Trophoblast cell (in vitro differentiated cells and primary cell): ENCODE results near the gene FAM13C.

Experiments
- DNase-seq, 2 donors: peaks; one replicate each; pipeline ENCODE4 v3.0.0-alpha.2; 2016
- H2AFZ ChIP-seq: 2 replicates; pipeline ENCODE4 v1.6.1; 2013; ENCODE audit warnings: low read length, moderate library complexity, mild to moderate bottlenecking; ENCODE audit not compliant: insufficient read depth, poor library complexity
- H2AK5ac ChIP-seq: 2 replicates; pipeline ENCODE4 v1.6.1; 2013; ENCODE audit warnings: mild to moderate bottlenecking, low read length
- H2BK120ac ChIP-seq: 2 replicates; pipeline ENCODE4 v1.6.1; 2013; ENCODE audit warnings: low read length, mild to moderate bottlenecking, moderate library complexity; ENCODE audit not compliant: insufficient read depth, poor library complexity
- H2BK12ac ChIP-seq: 2 replicates; pipeline ENCODE4 v1.6.1; 2013; ENCODE audit warnings: mild to moderate bottlenecking, low read length, moderate library complexity
- H2BK5ac ChIP-seq: 2 replicates; pipeline ENCODE4 v1.6.1; 2013; ENCODE audit warnings: low read length, low read depth, moderate library complexity, mild to moderate bottlenecking; ENCODE audit not compliant: poor library complexity
- H3K14ac ChIP-seq: 2 replicates; pipeline ENCODE4 v1.6.1; 2013; ENCODE audit warnings: mild to moderate bottlenecking, low read length
- H3K18ac ChIP-seq: 2 replicates; pipeline ENCODE4 v1.6.1; 2013; ENCODE audit warnings: mild to moderate bottlenecking, low read length
- H3K23ac ChIP-seq: 2 replicates; pipeline ENCODE4 v1.6.1; 2013; ENCODE audit warnings: low read length
- H3K27ac ChIP-seq: 2 replicates; pipeline ENCODE4 v1.5.1; 2013; ENCODE audit warnings: low read depth, mild to moderate bottlenecking, inconsistent platforms, low read length, moderate library complexity
- H3K27me3 ChIP-seq: 2 replicates; pipeline ENCODE4 v1.6.1; 2013; ENCODE audit warnings: inconsistent platforms, mild to moderate bottlenecking, low read length, moderate library complexity; ENCODE audit not compliant: insufficient read depth
- H3K36me3 ChIP-seq, 2 experiments: 1 replicate in 1 of 2; 2 replicates in 1 of 2; pipeline ENCODE4 v1.6.1; 2013; ENCODE audit warnings: low read length in 2 of 2, mild to moderate bottlenecking in 2 of 2, moderate library complexity in 1 of 2; ENCODE audit not compliant: insufficient read depth in 2 of 2, control insufficient read depth in 1 of 2
- H3K4ac ChIP-seq: 2 replicates; pipeline ENCODE4 v1.6.1; 2013; ENCODE audit warnings: low read depth, mild to moderate bottlenecking, low read length, moderate library complexity
- H3K4me1 ChIP-seq, 2 experiments: 1 replicate in 1 of 2; 2 replicates in 1 of 2; pipeline ENCODE4 v1.6.1; 2013; ENCODE audit warnings: low read length in 2 of 2, mild to moderate bottlenecking in 2 of 2, moderate library complexity in 1 of 2; ENCODE audit not compliant: insufficient read depth in 2 of 2, control insufficient read depth in 1 of 2
- H3K4me2 ChIP-seq: 2 replicates; pipeline ENCODE4 v1.6.1; 2013; ENCODE audit warnings: inconsistent platforms, mild to moderate bottlenecking, low read length, moderate library complexity
- H3K4me3 ChIP-seq: 2 replicates; pipeline ENCODE4 v1.5.1; 2013; ENCODE audit warnings: mild to moderate bottlenecking, low read depth, low read length, inconsistent platforms
- H3K79me1 ChIP-seq: one replicate; pipeline ENCODE4 v1.6.1; 2013; ENCODE audit warnings: low read length
- H3K79me2 ChIP-seq: 2 replicates; pipeline ENCODE4 v1.6.1; 2013; ENCODE audit warnings: low read length, mild to moderate bottlenecking; ENCODE audit not compliant: control insufficient read depth, insufficient read depth, poor library complexity
- H3K9ac ChIP-seq: 2 replicates; pipeline ENCODE4 v1.6.1; 2013; ENCODE audit warnings: mild to moderate bottlenecking, low read length
- H3K9me3 ChIP-seq: 2 replicates; pipeline ENCODE4 v1.6.1; 2013; ENCODE audit warnings: low read depth, mild to moderate bottlenecking, control low read depth, inconsistent platforms, low read length; ENCODE audit not compliant: insufficient read depth
- H4K12ac ChIP-seq: 2 replicates; pipeline ENCODE4 v1.6.1; 2013; ENCODE audit warnings: low read depth, mild to moderate bottlenecking, low read length, moderate library complexity
- H4K8ac ChIP-seq: 2 replicates; pipeline ENCODE4 v1.6.1; 2013; ENCODE audit warnings: low read depth, mild to moderate bottlenecking, low read length, moderate library complexity
- H4K91ac ChIP-seq: one replicate; pipeline ENCODE4 v1.6.1; 2013; ENCODE audit warnings: low read depth, mild to moderate bottlenecking, low read length, moderate library complexity
- WGBS: extraction: QIAGEN DNeasy Blood & Tissue Kit; methylation state at CpG from one replicate; pipeline ENCODE4 v1.1.7; 2013; ENCODE audit warnings: missing lambda C conversion rate; ENCODE audit not compliant: insufficient read length, insufficient coverage; ENCODE audit errors: extremely low coverage; 5-methylcytosine and 5-hydroxymethylcytosine counted together

FAM13C gene

GRCh38 chr10:59382831-59383295, 20.5 kb upstream of the FAM13C start:
- Histone ChIP-seq H3K79me1 (no peaks in the 10 kb centered on the region), H3K14ac (no peak overlapping the region), H3K4me2 (no peak overlapping the region), H3K23ac (no peak overlapping the region), H2BK5ac (no peak overlapping the region), H2AFZ (no peak overlapping the region), H4K8ac (no peak overlapping the region), H3K27me3 (no peaks in the 10 kb centered on the region), H2BK120ac (no peak overlapping the region), H3K4me1 (no peaks in the 10 kb centered on the region), H3K79me2 (no peaks in the 10 kb centered on the region), H2AK5ac (no peak overlapping the region), H3K18ac (no peak overlapping the region), H3K9ac (no peak overlapping the region), H4K91ac (no peak overlapping the region), H3K27ac (no peak overlapping the region), H2BK12ac (no peak overlapping the region), H3K4ac (no peak overlapping the region), H3K4me3 (no peak overlapping the region), H3K36me3 (no peaks in the 10 kb centered on the region), H4K12ac (no peak overlapping the region), H3K9me3 (no peaks in the 10 kb centered on the region)
- WGBS, result no CpG with 5 or more reads among the region's 3 CpGs
- DNase-seq, result no peak

GRCh38 chr10:59381687-59382086, 19.3 kb upstream of the FAM13C start:
- no CpG with 5 or more reads among the region's 1 CpG for WGBS
- Histone ChIP-seq H3K18ac (no peak overlapping the region), H3K4me3 (no peak overlapping the region), H4K8ac (no peak overlapping the region), H3K27ac (no peak overlapping the region), H4K12ac (no peak overlapping the region), H4K91ac (no peak overlapping the region), H2BK5ac (no peak overlapping the region), H2BK12ac (no peak overlapping the region), H3K27me3 (no peaks in the 10 kb centered on the region), H3K36me3 (no peaks in the 10 kb centered on the region), H2AFZ (no peak overlapping the region), H3K14ac (no peak overlapping the region), H3K4me2 (no peak overlapping the region), H3K9ac (no peak overlapping the region), H3K4me1 (no peaks in the 10 kb centered on the region), H3K4ac (no peak overlapping the region), H3K9me3 (no peaks in the 10 kb centered on the region), H2BK120ac (no peak overlapping the region), H3K79me1 (no peaks in the 10 kb centered on the region), H2AK5ac (no peak overlapping the region), H3K79me2 (no peaks in the 10 kb centered on the region), H3K23ac (no peak overlapping the region)
- DNase-seq, result no peak

- Histone ChIP-seq H3K14ac (no peak overlapping the region), H3K18ac (no peak overlapping the region), H4K12ac (no peak overlapping the region), H3K9ac (no peak overlapping the region), H2BK5ac (no peak overlapping the region), H3K4me3 (no peak overlapping the region), H4K8ac (no peak overlapping the region), H2AFZ (no peak overlapping the region), H3K36me3 (no peaks in the 10 kb centered on the region), H3K27me3 (no peaks in the 10 kb centered on the region), H3K23ac (no peak overlapping the region), H3K79me2 (no peaks in the 10 kb centered on the region), H4K91ac (no peak overlapping the region), H2BK12ac (no peak overlapping the region), H3K4ac (no peak overlapping the region), H3K4me1 (no peaks in the 10 kb centered on the region), H3K4me2 (no peak overlapping the region), H2AK5ac (no peak overlapping the region), H3K79me1 (no peaks in the 10 kb centered on the region), H3K27ac (no peak overlapping the region), H3K9me3 (no peaks in the 10 kb centered on the region), H2BK120ac (no peak overlapping the region)
- no CpG with 5 or more reads among the region's 3 CpGs for WGBS
- DNase-seq, result no peak
These were observed 14.5 kb upstream of the FAM13C start for GRCh38 chr10:59376846-59377245.

GRCh38 chr10:59375990-59376389, 13.6 kb upstream of the FAM13C start:
- Histone ChIP-seq H3K4me1 (no peaks in the 10 kb centered on the region), H3K14ac (no peak overlapping the region), H2BK12ac (no peak overlapping the region), H3K23ac (no peak overlapping the region), H3K9ac (no peak overlapping the region), H3K4ac (no peak overlapping the region), H3K79me1 (no peaks in the 10 kb centered on the region), H4K91ac (no peak overlapping the region), H3K36me3 (no peaks in the 10 kb centered on the region), H3K27me3 (no peaks in the 10 kb centered on the region), H4K8ac (no peak overlapping the region), H3K27ac (no peak overlapping the region), H3K4me2 (no peak overlapping the region), H2BK5ac (no peak overlapping the region), H2AFZ (no peak overlapping the region), H3K18ac (no peak overlapping the region), H2AK5ac (no peak overlapping the region), H2BK120ac (no peak overlapping the region), H4K12ac (no peak overlapping the region), H3K4me3 (no peak overlapping the region), H3K79me2 (no peaks in the 10 kb centered on the region), H3K9me3 (no peaks in the 10 kb centered on the region)
- DNase-seq, result no peak
- no CpG with 5 or more reads among the region's 3 CpGs for WGBS
